ENCODE results near the gene GRAP2. TPM values are rescaled to one million over a fixed set of nuclear protein-coding genes. Genes with fewer than 3 reads are reported as not detected.

The GRAP2 gene
- total and polyA plus RNA-seq, 9 of the 15 experiments (the other 6 are each of a cell fraction or from before 2014, with no cell fraction given): 4.8 to 88.7 (median 60.4) TPM

DNA sequence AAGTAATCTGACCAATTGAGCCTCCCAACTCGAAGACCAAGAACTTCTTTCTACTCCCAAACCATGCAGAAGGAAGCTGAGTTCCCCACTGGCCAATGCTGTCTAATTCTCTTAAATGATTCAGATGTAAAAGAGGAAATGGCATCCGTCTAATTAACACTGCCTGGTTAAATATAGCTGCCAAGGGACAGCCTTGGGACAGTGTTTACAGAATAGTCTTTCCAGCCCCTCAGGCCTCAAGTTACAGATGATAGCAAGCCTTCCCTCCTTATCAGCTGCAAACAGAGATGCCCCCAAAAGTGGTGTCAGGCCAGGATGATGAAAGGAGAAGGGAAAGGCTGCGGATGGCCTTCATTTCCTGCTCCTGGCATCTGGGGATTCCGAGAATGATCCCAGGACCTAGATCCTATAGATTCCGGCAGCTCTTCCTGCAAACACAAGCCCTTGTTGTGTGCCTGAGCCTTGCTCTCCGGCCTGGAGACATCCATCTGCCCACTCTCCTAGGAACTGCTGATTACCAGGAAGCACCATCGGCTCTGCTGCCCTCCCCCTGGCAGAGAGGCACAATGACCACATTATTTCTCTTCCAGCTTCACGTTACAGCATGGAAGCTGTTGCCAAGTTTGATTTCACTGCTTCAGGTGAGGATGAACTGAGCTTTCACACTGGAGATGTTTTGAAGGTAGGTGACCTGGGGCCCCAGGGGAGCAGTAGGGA is 45.8 kb downstream of the GRAP2 start (continued):
- TF ChIP-seq, protein P1, sequence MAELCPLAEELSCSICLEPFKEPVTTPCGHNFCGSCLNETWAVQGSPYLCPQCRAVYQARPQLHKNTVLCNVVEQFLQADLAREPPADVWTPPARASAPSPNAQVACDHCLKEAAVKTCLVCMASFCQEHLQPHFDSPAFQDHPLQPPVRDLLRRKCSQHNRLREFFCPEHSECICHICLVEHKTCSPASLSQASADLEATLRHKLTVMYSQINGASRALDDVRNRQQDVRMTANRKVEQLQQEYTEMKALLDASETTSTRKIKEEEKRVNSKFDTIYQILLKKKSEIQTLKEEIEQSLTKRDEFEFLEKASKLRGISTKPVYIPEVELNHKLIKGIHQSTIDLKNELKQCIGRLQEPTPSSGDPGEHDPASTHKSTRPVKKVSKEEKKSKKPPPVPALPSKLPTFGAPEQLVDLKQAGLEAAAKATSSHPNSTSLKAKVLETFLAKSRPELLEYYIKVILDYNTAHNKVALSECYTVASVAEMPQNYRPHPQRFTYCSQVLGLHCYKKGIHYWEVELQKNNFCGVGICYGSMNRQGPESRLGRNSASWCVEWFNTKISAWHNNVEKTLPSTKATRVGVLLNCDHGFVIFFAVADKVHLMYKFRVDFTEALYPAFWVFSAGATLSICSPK (IDR thresholded peaks at IDR 0.05; ENCODE audit: borderline replicate concordance): no peak
- peak; percentile 29; the same call in 1 of the 2 replicates for TF ChIP-seq BHLHE40 (IDR thresholded peaks at IDR 0.05; ENCODE audit: low read length)
- TF ChIP-seq, protein P2, sequence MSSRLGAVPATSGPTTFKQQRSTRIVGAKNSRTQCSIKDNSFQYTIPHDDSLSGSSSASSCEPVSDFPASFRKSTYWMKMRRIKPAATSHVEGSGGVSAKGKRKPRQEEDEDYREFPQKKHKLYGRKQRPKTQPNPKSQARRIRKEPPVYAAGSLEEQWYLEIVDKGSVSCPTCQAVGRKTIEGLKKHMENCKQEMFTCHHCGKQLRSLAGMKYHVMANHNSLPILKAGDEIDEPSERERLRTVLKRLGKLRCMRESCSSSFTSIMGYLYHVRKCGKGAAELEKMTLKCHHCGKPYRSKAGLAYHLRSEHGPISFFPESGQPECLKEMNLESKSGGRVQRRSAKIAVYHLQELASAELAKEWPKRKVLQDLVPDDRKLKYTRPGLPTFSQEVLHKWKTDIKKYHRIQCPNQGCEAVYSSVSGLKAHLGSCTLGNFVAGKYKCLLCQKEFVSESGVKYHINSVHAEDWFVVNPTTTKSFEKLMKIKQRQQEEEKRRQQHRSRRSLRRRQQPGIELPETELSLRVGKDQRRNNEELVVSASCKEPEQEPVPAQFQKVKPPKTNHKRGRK (tag; IDR thresholded peaks at IDR 0.05): no peak
- TF ChIP-seq TBL1XR1 (IDR thresholded peaks at IDR 0.05; ENCODE audit: low read length in 2 of 2): peak in 1 of 2 experiments; percentile 92; a peak in 2 of 4 replicates
- no peak for TF ChIP-seq SREBF2 (CRISPR knock-in tag; IDR thresholded peaks at IDR 0.05)
- TF ChIP-seq SRF (CRISPR knock-in tag; IDR thresholded peaks at IDR 0.05): no peak; a peak in 1 of 4 replicates
- TF ChIP-seq ZNF57 (CRISPR knock-in tag; IDR thresholded peaks at IDR 0.05): no peak
- TF ChIP-seq HDAC1 (IDR thresholded peaks at IDR 0.05): peak in 1 of 2 experiments; percentile 77; a peak in 2 of 4 replicates
- no peak for TF ChIP-seq CBX2 (IDR thresholded peaks at IDR 0.05; ENCODE audit: insufficient read depth, low read length, poor library complexity, severe bottlenecking)
- peak; percentile 50 for TF ChIP-seq KDM5B (IDR thresholded peaks at IDR 0.05; ENCODE audit: insufficient replicate concordance, low read depth, low read length)
- no peak for TF ChIP-seq SMARCB1 (IDR thresholded peaks at IDR 0.05; ENCODE audit: insufficient read length, low read depth)
- TF ChIP-seq, protein P3, sequence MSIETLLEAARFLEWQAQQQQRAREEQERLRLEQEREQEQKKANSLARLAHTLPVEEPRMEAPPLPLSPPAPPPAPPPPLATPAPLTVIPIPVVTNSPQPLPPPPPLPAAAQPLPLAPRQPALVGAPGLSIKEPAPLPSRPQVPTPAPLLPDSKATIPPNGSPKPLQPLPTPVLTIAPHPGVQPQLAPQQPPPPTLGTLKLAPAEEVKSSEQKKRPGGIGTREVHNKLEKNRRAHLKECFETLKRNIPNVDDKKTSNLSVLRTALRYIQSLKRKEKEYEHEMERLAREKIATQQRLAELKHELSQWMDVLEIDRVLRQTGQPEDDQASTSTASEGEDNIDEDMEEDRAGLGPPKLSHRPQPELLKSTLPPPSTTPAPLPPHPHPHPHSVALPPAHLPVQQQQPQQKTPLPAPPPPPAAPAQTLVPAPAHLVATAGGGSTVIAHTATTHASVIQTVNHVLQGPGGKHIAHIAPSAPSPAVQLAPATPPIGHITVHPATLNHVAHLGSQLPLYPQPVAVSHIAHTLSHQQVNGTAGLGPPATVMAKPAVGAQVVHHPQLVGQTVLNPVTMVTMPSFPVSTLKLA (conservative IDR thresholded peaks at IDR 0.05): peak; percentile 40 to 67; a peak in 3 of 4 replicates
- no peak for TF ChIP-seq ETV6 (IDR thresholded peaks at IDR 0.05; ENCODE audit: borderline replicate concordance in 1 of 2, low read depth in 2 of 2, low read length in 1 of 2)
- no peak for TF ChIP-seq ETV6 (CRISPR knock-in tag; IDR thresholded peaks at IDR 0.05; ENCODE audit: borderline replicate concordance)
- no peak for TF ChIP-seq ZNF354B (CRISPR knock-in tag; IDR thresholded peaks at IDR 0.05)
- TF ChIP-seq NEUROD1 (IDR thresholded peaks at IDR 0.05; ENCODE audit: borderline replicate concordance, low read depth, low read length, partially characterized antibody): peak; percentile 83
- TF ChIP-seq ZNF75A (CRISPR knock-in tag; IDR thresholded peaks at IDR 0.05): no peak
- no peak for TF ChIP-seq COPS2 (conservative IDR thresholded peaks at IDR 0.05)
- TF ChIP-seq POLR2H (tag; IDR thresholded peaks at IDR 0.05; ENCODE audit: low read depth): peak; percentile 61; the same call in 1 of the 2 replicates

Measured in K562 (cell line).